HUES6 (cell line): ENCODE results near the gene JCAD.

Experiments
- H3K27ac ChIP-seq: 2 replicates; pipeline ENCODE4 v1.7.0; 2013; ENCODE audit warnings: low read depth, mild to moderate bottlenecking, low read length, inconsistent platforms
- H3K27me3 ChIP-seq: 2 replicates; pipeline ENCODE4 v1.6.1; 2013; ENCODE audit warnings: low read length; ENCODE audit not compliant: control insufficient read depth, insufficient read depth
- H3K36me3 ChIP-seq: 2 replicates; pipeline ENCODE4 v1.6.1; 2013; ENCODE audit warnings: low read length; ENCODE audit not compliant: control insufficient read depth, insufficient read depth
- H3K4me1 ChIP-seq: 2 replicates; pipeline ENCODE4 v1.6.1; 2013; ENCODE audit warnings: low read length; ENCODE audit not compliant: control insufficient read depth, insufficient read depth
- H3K4me3 ChIP-seq: 2 replicates; pipeline ENCODE4 v1.5.1; 2013; ENCODE audit warnings: low read depth, low read length
- H3K9ac ChIP-seq: one replicate; pipeline ENCODE4 v1.6.1; 2013; ENCODE audit warnings: mild to moderate bottlenecking, low read length
- H3K9me3 ChIP-seq: 2 replicates; pipeline ENCODE4 v1.6.1; 2013; ENCODE audit warnings: low read depth, low read length; ENCODE audit not compliant: control insufficient read depth, insufficient read depth

Gene JCAD

DNA sequence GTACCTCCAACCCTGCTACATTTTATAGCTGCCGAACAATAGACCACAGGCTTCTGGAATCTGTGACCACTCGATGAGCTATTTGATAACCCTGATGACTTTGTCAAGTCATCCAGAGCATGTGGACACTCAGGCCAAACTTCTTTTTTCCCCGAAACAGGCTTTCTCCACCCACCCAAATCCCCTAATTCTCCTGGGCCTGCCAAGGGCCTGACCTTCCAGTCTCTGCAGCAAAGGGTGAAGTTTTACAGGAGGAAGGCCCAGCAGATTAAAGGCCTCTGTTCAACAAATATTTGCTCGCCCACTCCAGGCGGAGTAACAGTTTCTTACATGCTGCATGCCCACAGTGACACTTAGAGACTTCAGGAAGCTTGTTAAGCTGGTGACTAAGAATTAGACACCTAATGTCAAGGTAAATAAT, 2.0 kb downstream of the JCAD start:
- H3K27ac ChIP-seq = peak overlapping the region; percentile 22; the same call in 1 of the 2 replicates

DNA sequence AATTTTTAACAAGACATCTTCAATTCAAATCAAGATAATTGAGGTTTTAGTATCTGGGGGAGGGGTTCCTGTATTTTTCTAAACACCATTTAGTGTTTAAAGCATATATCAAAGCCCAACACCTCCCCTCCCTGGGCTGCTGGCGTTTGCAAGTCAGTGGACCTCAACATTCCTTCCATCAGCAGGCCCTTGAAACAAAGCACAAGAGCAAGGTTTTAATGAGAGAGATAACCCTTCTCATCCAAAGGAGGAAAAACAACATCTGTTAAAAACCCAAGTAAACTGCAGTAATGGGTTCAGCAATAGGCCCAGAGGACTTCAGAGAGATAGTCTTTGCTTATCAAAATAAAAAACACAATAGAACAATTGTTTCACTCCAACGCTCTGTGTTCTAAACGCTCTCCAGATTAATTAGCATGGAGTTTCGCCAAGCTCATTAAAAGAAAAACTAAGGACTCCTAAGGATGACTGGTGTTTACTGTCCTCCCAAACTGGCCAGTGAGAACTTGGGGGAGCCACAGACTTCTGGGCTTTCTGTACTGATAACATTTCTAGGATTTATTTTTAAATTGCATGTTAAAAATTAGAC, 2.5 kb downstream of the JCAD start:
- Histone ChIP-seq H3K9me3 (no peaks in the 10 kb centered on the region), H3K27ac (peak overlapping the region; percentile 22; the same call in 1 of the 2 replicates), H3K4me1 (peaks cover 39% of the 10 kb centered on the region), H3K36me3 (no peaks in the 10 kb centered on the region), H3K9ac (peak overlapping the region; percentile 46), H3K27me3 (peaks cover 36% of the 10 kb centered on the region), H3K4me3 (peak overlapping the region; percentile 27; the same call in 1 of the 2 replicates)

More for the DNA sequence above, 2.0 kb downstream of the JCAD start:
- H3K9me3 ChIP-seq = no peaks in the 10 kb centered on the region
- H3K27me3 ChIP-seq = peaks cover 39% of the 10 kb centered on the region
- peak overlapping the region; percentile 73; the same call in 1 of the 2 replicates for H3K4me3 ChIP-seq
- peaks cover 34% of the 10 kb centered on the region for H3K4me1 ChIP-seq
- H3K36me3 ChIP-seq = no peaks in the 10 kb centered on the region
- H3K9ac ChIP-seq = peak overlapping the region; percentile 86

DNA sequence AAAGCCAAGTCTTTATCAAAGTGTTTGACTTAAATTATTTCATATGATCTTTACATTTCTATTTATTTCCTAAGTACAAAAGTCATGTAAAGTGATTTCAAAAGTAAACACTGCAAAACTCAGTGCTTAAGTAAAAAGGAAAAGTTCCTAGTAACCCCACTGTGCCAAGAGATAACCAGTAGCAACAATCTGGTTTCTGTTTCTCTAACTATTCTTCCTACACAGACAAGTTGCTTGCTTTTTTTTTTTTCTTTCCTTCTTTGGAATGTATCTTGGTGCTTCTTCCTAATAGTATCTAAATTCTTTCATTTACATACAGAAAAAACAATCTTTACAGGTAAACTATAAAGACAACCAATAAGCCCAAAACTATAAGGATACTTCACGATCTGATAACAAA, 3.1 kb downstream of the JCAD start:
- Histone ChIP-seq H3K4me1 (peaks cover 39% of the 10 kb centered on the region), H3K4me3 (no peak overlapping the region; the same call in 1 of the 2 replicates), H3K9ac (peak overlapping the region; percentile 46), H3K9me3 (no peaks in the 10 kb centered on the region), H3K36me3 (no peaks in the 10 kb centered on the region), H3K27me3 (peaks cover 36% of the 10 kb centered on the region), H3K27ac (peak overlapping the region; percentile 22; the same call in 1 of the 2 replicates)

DNA sequence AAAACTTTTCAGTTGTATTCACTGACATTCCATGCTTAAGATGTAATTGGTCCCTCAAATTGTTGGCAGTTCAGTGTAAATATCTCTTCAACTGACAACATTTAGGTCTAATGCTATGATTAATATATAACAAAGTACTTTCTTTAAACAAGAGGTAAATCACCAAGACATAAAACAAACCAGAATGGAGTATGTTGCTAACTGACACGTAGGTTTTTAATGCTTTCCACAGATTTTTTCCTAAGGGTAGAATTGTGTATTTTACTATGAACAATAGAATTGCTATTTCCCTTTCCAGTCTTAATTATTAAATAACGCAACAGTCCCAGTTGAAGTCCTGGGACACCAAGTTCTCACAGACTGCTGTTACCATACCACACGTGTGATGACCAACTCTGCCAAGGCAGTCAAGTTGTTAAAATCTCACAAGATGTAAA, 4.1 kb downstream of the JCAD start:
- H3K4me1 ChIP-seq = peaks cover 39% of the 10 kb centered on the region
- no peak overlapping the region for H3K27ac ChIP-seq
- no peaks in the 10 kb centered on the region for H3K9me3 ChIP-seq
- H3K9ac ChIP-seq = no peak overlapping the region
- no peak overlapping the region for H3K4me3 ChIP-seq
- no peaks in the 10 kb centered on the region for H3K36me3 ChIP-seq
- H3K27me3 ChIP-seq = peaks cover 27% of the 10 kb centered on the region

DNA sequence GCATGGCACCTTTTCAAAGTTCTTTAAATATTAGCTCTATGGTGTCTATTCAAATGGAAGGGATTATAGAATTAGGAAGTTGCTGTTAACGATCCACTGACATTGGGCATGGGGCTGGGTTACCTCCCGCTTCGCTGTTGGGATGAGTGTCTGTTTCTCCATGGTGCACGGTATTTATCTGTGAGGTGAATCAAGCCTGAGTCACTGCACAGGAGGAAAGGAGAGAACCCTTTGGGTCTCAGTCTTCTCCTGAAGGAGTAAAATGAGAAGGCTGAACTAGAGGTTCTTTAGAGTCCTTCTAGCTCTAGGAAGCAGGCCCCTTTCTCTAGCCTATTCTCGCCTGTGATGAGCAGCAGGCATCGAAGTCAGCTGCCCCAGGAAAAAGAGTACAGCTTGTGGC, 7.3 kb downstream of the JCAD start:
- Histone ChIP-seq H3K36me3 (no peaks in the 10 kb centered on the region; the same call in 1 of the 2 replicates), H3K27me3 (no peaks in the 10 kb centered on the region), H3K4me3 (no peak overlapping the region), H3K9ac (no peak overlapping the region), H3K27ac (no peak overlapping the region), H3K4me1 (peaks cover 29% of the 10 kb centered on the region), H3K9me3 (no peaks in the 10 kb centered on the region)

DNA sequence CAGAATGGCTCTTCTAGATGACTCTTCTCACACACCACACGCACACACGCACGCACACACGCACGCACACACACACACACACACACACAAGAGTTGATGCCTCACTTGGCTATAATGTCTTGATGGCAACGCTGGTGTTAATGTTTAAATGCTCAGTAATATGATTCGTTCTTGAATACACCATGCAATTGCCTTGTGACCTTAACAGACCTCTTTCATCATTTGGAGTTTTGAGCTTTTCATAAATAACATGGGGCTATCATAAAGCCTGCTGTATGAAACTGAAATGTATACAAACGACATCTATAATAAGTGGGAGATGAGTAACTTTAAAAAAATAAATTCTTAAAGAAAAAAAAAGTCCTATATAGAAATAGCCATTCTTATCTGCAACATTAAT, 8.2 kb downstream of the JCAD start:
- no peaks in the 10 kb centered on the region for H3K27me3 ChIP-seq
- H3K4me1 ChIP-seq = peaks cover 21% of the 10 kb centered on the region
- H3K9ac ChIP-seq = no peak overlapping the region
- no peak overlapping the region for H3K27ac ChIP-seq
- no peaks in the 10 kb centered on the region for H3K9me3 ChIP-seq
- H3K4me3 ChIP-seq = no peak overlapping the region
- no peaks in the 10 kb centered on the region; the same call in 1 of the 2 replicates for H3K36me3 ChIP-seq

DNA sequence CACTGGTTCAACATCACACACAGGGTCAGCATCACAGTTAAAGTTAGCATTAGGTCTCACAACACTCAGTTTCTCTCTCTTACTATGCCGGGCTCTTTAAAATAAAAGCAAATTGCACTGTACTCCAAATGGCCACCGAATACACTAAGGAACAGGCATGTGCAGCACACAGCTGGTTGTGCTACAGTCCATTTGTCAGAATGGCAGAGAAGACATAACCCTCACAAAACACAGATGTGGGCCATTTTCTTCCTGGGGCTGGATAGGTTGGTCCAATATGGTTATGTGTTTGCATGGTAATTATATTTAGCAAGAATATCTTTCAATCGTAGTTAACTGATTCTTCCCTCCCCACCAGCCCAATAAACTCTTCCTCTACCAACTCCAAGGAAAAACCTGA, 9.0 kb downstream of the JCAD start:
- no peak overlapping the region for H3K9ac ChIP-seq
- peaks cover 3% of the 10 kb centered on the region; the same call in 1 of the 2 replicates for H3K36me3 ChIP-seq
- H3K9me3 ChIP-seq = no peaks in the 10 kb centered on the region
- H3K4me1 ChIP-seq = peaks cover 14% of the 10 kb centered on the region; the same call in 1 of the 2 replicates
- no peak overlapping the region for H3K27ac ChIP-seq
- H3K4me3 ChIP-seq = no peak overlapping the region
- no peaks in the 10 kb centered on the region for H3K27me3 ChIP-seq

GRCh38 chr10:30048768-30049517, 10.4 kb downstream of the JCAD start:
- no peaks in the 10 kb centered on the region for H3K9me3 ChIP-seq
- no peaks in the 10 kb centered on the region for H3K27me3 ChIP-seq
- H3K9ac ChIP-seq = no peak overlapping the region
- peaks cover 5% of the 10 kb centered on the region; the same call in 1 of the 2 replicates for H3K36me3 ChIP-seq
- peaks cover 9% of the 10 kb centered on the region; the same call in 1 of the 2 replicates for H3K4me1 ChIP-seq
- H3K4me3 ChIP-seq = no peak overlapping the region
- H3K27ac ChIP-seq = no peak overlapping the region

- Histone ChIP-seq H3K4me1 (peaks cover 9% of the 10 kb centered on the region; the same call in 1 of the 2 replicates), H3K4me3 (no peak overlapping the region), H3K36me3 (peaks cover 5% of the 10 kb centered on the region; the same call in 1 of the 2 replicates), H3K27ac (no peak overlapping the region), H3K9ac (no peak overlapping the region), H3K27me3 (no peaks in the 10 kb centered on the region), H3K9me3 (no peaks in the 10 kb centered on the region)
Observed at GRCh38 chr10:30047924-30048531, 11.4 kb downstream of the JCAD start.

DNA sequence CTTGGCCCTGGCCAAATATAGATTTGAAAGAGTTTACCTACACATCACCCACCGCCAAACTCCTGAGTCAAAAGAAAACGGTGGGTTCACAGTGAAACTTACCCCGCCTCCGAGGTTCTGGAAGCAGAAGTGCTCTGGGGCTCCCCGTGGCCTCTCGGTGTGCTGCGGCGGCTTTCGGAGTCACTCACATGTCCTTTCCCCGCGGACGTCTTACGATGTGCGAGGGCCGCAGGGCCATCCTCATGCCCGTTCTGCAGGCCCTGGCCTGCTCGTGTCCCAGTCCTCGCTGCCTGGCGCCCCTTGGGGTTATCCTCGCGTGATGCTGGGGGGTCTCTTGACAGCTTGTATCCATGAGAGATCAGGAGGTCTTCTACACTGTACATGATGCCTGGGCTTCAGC, 12.0 kb downstream of the JCAD start:
- Histone ChIP-seq H3K9me3 (no peaks in the 10 kb centered on the region), H3K4me3 (no peak overlapping the region), H3K36me3 (peaks cover 5% of the 10 kb centered on the region; the same call in 1 of the 2 replicates), H3K27me3 (no peaks in the 10 kb centered on the region), H3K4me1 (peaks cover 9% of the 10 kb centered on the region; the same call in 1 of the 2 replicates), H3K27ac (no peak overlapping the region), H3K9ac (no peak overlapping the region)
